ENCODE measurements around the gene FAM83B. TPM values are rescaled to one million over a fixed set of nuclear protein-coding genes. Genes with fewer than 3 reads are reported as not detected.
"Not testable (repeated sequence)": the region's sequence is repeated elsewhere in the genome, so short reads cannot be mapped to it uniquely, and the experiment has no call there.

The FAM83B gene
- polyA plus RNA-seq, 2 of the 4 experiments (the other 2 are of a cell fraction) = 0.03 to 0.09 TPM

- TF ChIP-seq REST (IDR thresholded peaks at IDR 0.05) = no peak
- no peak for TF ChIP-seq BHLHE40 (IDR thresholded peaks at IDR 0.05; ENCODE audit: low read depth, low read length)
- TF ChIP-seq KDM1A (IDR thresholded peaks at IDR 0.05; ENCODE audit: low read depth) = no peak
- TF ChIP-seq ELK1 (IDR thresholded peaks at IDR 0.05; ENCODE audit: low read depth, low read length) = no peak
Measured at GRCh38 chr6:54813892-54814291, 32.7 kb upstream of the FAM83B start (continued).

- no peak for FAIRE-seq
- POLR2A ChIA-PET = no interaction called here
Measured at GRCh38 chr6:54817236-54817635, 29.3 kb upstream of the FAM83B start.

GRCh38 chr6:54817834-54818233 lies 28.7 kb upstream of the FAM83B start:
- H3K9me3 ChIP-seq = no peaks in the 10 kb centered on the region
- ATAC-seq = no peak
- POLR2A ChIA-PET = no interaction called here

More at GRCh38 chr6:54817236-54817635, 29.3 kb upstream of the FAM83B start:
- no peak overlapping the region for H3K27ac ChIP-seq
- no peaks in the 10 kb centered on the region for H3K4me1 ChIP-seq
- CTCF ChIA-PET = no interaction called here
- no peak overlapping the region for H3K4me3 ChIP-seq
- DNase-seq (ENCODE audit: low read depth in 1 of 2, low spot score in 1 of 2) (no peak), ATAC-seq (no peak)
- H3K9me3 ChIP-seq = no peaks in the 10 kb centered on the region
- H3K4me2 ChIP-seq = no peak overlapping the region
- TF ChIP-seq CHD2 (IDR thresholded peaks at IDR 0.05; ENCODE audit: low read length, partially characterized antibody) (no peak), CBX8 (IDR thresholded peaks at IDR 0.05) (no peak), HOXB13 (CRISPR knock-in tag; IDR thresholded peaks at IDR 0.05; ENCODE audit: low read depth) (no peak), MAX (IDR thresholded peaks at IDR 0.05) (no peak), KDM1A (IDR thresholded peaks at IDR 0.05; ENCODE audit: low read depth) (no peak), SMC3 (IDR thresholded peaks at IDR 0.05) (no peak), RNF2 (IDR thresholded peaks at IDR 0.05; ENCODE audit: borderline replicate concordance, low read depth) (no peak), BHLHE40 (IDR thresholded peaks at IDR 0.05; ENCODE audit: low read depth, low read length) (no peak), ZNF302 (CRISPR knock-in tag; IDR thresholded peaks at IDR 0.05) (no peak), HOXB5 (CRISPR knock-in tag; IDR thresholded peaks at IDR 0.05) (no peak), FOSL2 (IDR thresholded peaks at IDR 0.05) (no peak), FOSL2 (CRISPR knock-in tag; IDR thresholded peaks at IDR 0.05) (no peak), MAZ (IDR thresholded peaks at IDR 0.05; ENCODE audit: borderline replicate concordance, low read depth, low read length) (no peak), FOXS1 (CRISPR knock-in tag; IDR thresholded peaks at IDR 0.05) (no peak), SREBF2 (IDR thresholded peaks at IDR 0.05) (no peak), EHMT2 (IDR thresholded peaks at IDR 0.05; ENCODE audit: low read depth) (no peak), ATOH8 (CRISPR knock-in tag; IDR thresholded peaks at IDR 0.05; ENCODE audit: low read depth) (no peak)
- 36% methylated on average over 2 of the region's 2 CpGs for WGBS (ENCODE audit: missing lambda C conversion rate)

GRCh38 chr6:54824225-54824624 lies 22.3 kb upstream of the FAM83B start:
- H3K4me1 ChIP-seq; ATAC-seq; H3K4me3 ChIP-seq; POLR2A ChIA-PET; H3K9me3 ChIP-seq; DNase-seq (ENCODE audit: low read depth in 1 of 2, low spot score in 1 of 2); CTCF ChIA-PET; FAIRE-seq; H3K27ac ChIP-seq; H3K4me2 ChIP-seq: not testable (repeated sequence)
- WGBS (ENCODE audit: missing lambda C conversion rate) = 20% methylated on average over 1 of the region's 6 CpGs

More at GRCh38 chr6:54817834-54818233, 28.7 kb upstream of the FAM83B start:
- H3K27ac ChIP-seq = no peak overlapping the region
- FAIRE-seq (no peak), DNase-seq (ENCODE audit: low read depth in 1 of 2, low spot score in 1 of 2) (no peak)
- H3K4me2 ChIP-seq = no peak overlapping the region
- CTCF ChIA-PET = no interaction called here
- TF ChIP-seq ATOH8 (CRISPR knock-in tag; IDR thresholded peaks at IDR 0.05; ENCODE audit: low read depth) (no peak), HOXA7 (CRISPR knock-in tag; IDR thresholded peaks at IDR 0.05) (no peak), ZFP36 (IDR thresholded peaks at IDR 0.05; ENCODE audit: borderline replicate concordance, partially characterized antibody) (no peak), NR3C1 (IDR thresholded peaks at IDR 0.05) (no peak), RAD21 (conservative IDR thresholded peaks at IDR 0.05 in 1 of 2, IDR thresholded peaks at IDR 0.05 in 1 of 2) (no peak), FOXS1 (CRISPR knock-in tag; IDR thresholded peaks at IDR 0.05) (no peak)
- WGBS (ENCODE audit: missing lambda C conversion rate) = 24% methylated on average over 2 of the region's 2 CpGs
- no peaks in the 10 kb centered on the region for H3K4me1 ChIP-seq
- no peak overlapping the region for H3K4me3 ChIP-seq

Data from A549 (cell line).